CD4-positive, alpha-beta T cell treated with Interleukin-12 subunit alpha and Interleukin-12 subunit beta, for 1 hour (primary cell): ENCODE data around the gene STON2.

Experiments
- DNase-seq: peaks from one replicate; pipeline ENCODE4 v3.0.0-alpha.2; 2020

STON2 gene

GRCh38 chr14:81367563-81367962, 32.6 kb downstream of the STON2 start:
- DNase-seq = no peak

DNA sequence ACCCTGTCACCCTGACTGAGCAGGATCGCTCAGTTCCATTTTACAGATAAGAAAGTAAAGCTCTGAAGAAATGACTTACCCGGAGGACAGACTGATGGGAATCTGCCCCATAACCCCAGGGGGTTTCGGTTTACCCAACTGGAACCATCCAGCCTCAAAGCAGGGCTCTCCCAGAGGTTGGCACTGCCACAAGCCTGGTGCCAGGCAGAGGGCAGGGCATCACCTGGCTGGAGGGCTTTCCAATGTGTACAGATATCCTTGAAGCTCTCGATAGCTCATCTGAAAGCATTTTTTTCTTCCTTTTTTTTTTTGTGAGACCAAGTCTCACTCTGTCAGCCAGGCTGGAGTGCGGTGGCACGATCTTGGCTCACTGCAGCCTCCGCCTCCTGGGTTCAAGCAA, 33.2 kb downstream of the STON2 start:
- no peak for DNase-seq

DNA sequence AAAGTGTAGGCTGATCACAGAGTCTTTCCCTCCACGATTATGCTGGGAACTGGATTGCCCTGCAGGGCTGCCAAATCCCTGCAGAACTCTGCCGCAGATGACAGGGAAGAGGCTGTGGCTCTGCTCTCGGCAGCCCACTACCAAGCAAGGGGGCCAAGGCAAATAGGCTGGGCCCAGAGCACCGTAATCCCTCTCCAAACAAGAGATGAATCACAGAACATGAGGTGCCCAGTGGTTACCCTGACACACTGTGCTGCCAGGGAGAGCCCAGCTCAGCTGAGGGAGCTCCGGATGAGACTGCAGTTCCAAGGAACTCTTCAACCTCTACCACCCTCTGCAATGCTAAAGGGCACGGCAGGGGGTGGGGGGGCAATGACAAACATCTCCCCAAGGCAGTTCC, 33.9 kb downstream of the STON2 start:
- no peak for DNase-seq

- no peak for DNase-seq
These were observed 36.3 kb downstream of the STON2 start for GRCh38 chr14:81363746-81364378.

DNA sequence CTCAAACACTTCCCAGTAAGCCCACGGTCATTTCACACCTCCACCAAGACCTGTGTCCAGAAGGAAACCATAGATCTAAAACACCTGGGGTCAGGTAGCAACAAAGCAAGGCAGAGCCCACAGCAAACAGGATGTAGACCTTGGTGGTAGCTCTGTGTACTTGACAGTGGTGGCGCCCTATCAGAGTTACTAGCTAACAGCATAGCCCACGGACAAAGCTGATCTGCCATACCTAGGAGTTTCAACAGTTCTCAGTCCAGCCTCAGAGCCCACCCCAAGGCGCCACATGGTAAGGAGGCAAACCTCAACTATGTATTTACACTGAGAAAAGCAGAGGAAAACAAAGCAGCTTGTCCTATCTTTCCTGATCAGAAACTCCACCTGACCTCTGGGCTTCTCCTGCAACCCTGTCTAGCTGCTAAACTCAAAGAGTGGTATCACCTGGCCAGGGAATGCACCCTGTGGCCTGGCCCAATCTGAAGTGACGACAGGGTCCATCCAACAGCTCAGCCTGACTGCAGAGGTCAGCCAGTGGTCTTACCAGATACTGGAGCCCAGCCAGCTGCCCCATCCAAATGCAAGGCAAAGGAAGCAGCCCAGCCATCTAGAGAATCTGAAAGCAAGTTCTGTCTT, 46.3 kb downstream of the STON2 start:
- DNase-seq = no peak

DNA sequence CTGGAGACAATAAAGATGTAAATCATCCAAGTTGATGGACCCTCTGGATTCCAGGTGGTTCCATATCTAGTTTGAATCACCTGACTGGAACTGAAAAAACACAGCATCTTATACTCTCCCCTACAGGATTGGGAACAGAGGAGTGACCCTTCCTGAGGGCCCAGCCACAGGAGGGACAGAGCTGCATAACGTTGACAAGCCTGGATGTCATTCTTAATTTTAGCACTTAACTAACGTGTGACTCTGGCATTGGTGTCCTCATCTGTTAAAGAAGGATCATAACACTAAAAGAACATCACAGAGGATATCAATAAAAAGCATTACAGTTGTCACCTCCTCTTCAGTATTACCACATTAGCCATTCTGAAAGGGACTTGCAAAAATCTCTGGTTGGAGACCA, 47.7 kb downstream of the STON2 start:
- DNase-seq = no peak

DNA sequence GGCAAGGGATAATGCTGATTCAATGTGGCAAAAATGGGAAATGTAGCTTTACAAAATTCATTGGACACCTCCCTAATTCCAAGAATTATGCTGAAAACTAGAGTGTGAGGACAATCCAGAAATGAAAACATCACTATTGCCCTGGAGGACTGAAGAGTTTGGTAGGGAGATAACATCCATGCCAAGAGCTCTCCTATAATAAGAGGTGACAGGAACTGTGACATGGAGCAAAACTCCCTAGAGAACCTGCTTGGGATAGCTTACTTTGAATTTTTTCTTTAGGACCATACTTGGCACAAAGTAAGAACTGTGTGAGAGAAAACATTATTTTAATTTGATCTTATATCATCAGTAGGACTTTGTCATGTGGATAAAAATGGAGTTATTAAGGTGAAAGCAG, 48.9 kb downstream of the STON2 start:
- DNase-seq = no peak

- DNase-seq = no peak
These were observed 49.6 kb downstream of the STON2 start for GRCh38 chr14:81350344-81351130.

GRCh38 chr14:81348061-81348460, 52.1 kb downstream of the STON2 start:
- no peak for DNase-seq

DNA sequence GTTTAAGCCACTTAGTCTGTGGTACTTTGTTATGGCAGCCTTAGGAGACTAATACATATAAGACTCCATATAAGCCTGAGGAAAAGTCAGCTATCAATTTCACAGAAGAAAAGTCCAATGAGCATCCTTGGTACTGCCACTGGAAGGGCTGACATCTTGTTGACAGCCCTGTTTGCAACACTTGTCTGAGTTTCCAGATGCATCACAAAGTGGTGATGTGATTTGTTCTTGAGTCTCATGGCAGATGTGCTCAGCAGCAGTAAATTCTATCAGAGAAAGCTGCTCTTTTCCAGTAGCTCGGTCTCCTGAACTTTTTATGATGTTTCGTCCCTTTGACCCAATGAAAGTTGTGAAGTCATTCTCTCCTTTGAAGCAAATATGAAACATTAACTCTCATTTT, 54.3 kb downstream of the STON2 start:
- DNase-seq = no peak

GRCh38 chr14:81344481-81345160, 55.5 kb downstream of the STON2 start:
- no peak for DNase-seq

DNA sequence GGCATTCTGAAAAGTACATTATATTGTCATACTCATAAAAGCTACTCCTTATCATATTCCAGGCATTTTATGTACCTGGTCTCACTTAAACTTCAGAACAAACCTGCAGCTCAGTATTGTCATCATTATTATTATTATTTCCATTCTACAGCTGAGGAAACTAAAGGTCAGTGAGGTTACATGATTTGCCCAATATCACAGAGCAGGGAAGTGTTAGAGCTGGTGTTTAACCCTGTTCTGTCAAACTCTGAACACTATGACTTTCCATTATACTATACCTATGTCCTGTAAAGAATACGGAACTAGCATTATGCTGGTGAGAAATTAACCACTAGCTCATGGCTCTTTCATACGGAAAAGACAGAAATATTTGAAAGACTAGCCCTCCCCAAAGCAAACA, 56.4 kb downstream of the STON2 start:
- no peak for DNase-seq

DNA sequence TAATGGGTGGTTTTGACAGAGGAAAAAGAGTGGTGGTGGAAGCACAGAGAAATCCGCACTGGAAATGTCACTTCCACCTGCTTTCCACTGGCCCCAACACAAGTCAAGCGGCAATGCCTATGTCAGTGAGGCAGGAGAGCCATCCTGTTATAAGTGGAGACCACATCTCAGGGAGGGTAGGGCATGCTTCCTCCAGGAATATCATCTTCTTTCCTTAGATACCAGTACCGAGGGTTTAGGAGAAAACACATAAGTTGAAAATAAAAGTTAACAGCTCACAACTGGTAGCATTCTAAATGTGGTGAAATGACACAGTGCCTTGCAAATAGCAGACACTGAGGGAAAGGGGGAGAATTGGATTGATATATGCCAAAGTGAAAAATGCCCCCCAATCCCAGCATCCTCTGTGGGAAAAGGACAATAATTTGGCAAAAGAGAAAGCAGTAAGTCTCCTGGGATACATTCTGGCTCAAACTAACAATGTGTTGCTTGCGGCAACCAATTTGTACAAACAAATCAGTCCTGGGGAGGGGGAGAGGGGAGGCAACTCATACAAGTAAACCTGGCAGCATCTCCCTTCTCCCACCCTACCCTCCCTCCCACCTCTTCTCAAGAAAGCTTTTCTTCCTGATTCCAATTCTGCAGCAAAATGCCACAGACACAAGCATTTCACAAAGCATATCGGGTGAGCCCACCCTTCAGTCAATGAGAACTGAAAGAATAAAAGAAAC, 57.1 kb downstream of the STON2 start:
- no peak for DNase-seq

DNA sequence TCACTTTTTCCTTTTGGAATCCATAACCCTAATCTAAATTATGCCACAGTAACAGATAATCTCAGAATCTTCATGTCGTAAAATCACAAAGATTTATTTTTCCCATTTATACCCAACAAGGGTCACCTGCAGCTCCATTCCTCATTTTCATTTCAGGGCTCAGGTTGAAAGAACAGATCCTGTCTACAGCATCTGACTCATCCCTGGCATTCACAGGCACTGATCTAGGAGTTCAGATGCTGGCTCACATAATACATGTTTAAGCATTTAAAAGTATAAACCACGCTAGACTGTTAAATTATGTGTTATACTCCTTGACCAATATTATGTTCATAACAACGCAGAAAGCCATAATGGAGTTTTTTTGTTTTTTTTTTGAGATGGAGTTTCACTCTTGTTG, 58.3 kb downstream of the STON2 start:
- no peak for DNase-seq

DNA sequence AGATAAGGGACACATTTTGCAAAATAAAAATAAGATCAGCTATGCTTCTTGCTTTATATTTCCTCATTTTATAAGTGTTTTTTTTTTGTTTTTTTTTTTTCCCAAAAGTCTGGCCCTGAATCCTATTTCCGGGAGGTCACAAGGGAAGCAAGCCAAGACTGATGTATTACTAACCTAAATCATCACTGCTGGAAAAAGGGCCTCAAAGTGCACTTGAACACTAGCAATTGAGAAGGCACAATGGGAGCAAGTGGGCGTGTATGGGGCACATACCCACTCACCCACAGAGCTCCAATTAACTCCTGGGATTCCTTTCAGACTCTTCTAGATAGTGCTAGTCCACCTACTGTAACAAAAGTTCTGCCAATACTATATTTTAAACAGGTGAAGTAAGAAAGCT, 58.8 kb downstream of the STON2 start:
- DNase-seq = no peak

GRCh38 chr14:81340201-81340600, 59.9 kb downstream of the STON2 start:
- DNase-seq = no peak

DNA sequence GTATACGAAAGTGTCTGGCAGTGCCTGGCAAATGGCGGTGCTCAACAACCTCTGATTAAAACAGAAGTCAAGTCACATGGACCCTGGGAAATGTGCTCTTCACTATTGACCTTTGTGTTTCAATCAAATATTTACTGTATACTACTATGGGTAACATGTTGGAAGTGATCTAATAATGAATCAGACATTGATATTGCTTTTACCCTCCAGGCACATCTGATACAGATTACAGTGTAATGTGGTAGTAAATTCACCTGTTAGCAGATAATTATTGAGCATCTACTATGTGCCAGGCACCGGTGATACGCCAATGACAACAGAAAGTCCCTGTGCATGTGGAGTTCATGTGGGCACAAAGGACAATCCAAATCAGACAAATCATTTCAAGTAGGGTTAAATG, 63.1 kb downstream of the STON2 start:
- DNase-seq = no peak

DNA sequence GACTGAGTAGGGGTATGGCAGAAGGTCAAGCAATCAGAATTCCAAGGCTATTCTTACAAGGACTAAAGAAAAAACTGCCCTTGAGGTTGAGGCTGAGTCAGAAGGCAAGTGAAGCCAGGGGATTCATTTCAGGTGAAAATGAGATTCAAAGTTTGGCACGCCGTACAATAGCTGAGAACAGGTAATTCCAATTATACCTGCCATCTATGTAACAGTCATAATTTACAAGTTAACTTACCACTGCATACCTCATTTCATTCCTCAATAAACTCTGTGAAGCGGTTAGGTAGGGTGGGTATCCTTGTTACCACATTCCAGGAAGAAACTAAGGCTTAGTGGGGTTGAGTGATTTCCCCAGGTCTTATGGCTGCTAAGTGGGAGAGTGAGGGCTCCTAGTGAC, 64.1 kb downstream of the STON2 start:
- DNase-seq = no peak

DNA sequence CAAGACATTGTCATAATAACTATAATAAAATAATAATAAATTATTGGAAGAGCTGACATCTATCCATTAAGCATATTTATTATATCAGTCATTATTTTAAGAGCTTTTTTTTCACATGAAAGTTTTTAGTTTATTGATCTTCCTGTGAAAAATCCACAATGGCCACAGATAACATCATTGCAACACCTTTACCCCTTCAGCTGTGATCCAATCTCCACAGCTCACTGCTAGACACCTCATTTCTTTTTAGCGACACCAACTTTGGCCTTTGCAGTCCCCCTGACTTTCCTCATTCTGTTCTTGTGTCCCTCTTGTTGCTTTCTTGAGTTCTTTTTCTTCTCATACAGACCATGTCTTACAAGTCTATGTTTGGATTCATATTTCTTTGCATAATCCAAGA, 67.4 kb downstream of the STON2 start:
- no peak for DNase-seq

GRCh38 chr14:81331229-81332021, 68.7 kb downstream of the STON2 start:
- no peak for DNase-seq

DNA sequence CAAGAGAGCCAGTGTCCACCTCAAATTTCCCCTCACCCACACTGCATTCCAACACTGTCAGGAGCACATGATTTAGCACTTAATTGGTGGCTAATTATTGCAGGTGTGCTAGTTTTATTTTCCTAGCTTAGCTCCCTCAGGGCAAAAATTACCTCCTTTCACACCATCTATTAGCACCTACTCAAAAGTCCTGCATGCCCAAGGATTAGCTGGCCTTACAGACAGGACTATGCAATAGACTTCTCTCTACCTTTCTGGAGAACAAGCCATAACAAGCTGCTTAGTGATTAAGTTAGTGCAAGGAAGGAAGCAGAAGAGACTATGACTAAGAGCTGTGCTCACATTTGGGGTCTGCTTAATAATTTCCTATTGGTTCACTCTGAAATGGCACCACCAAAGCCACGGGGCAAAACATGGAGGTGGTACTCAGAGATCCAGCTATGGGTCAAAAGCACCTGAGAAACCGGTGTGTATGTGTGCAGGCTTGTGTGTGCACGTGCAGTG, 69.5 kb downstream of the STON2 start:
- no peak for DNase-seq
